ENCODE data around the gene PSMG3. TPM values are rescaled to one million over a fixed set of nuclear protein-coding genes. Genes with fewer than 3 reads are reported as not detected.

PSMG3 gene
- total and polyA plus RNA-seq, 8 donors = 4.9 to 71.5 (median 33.3) TPM; not detected in 1

- no peak overlapping the region for H3K27ac ChIP-seq
- peaks cover 0 to 95% (median 33%) of the 10 kb centered on the region in 3 donors for H3K27me3 ChIP-seq
- H3K4me3 ChIP-seq = no peak overlapping the region
- 79 to 85% (median 84%) methylated on average over 16 of the region's 16 CpGs for WGBS, 5 donors
- H3K4me1 ChIP-seq = peaks cover 0 to 1% (median 0%) of the 10 kb centered on the region in 4 donors
- no peaks in the 10 kb centered on the region for H3K9me3 ChIP-seq
- H3K36me3 ChIP-seq = no peaks in the 10 kb centered on the region
- TF ChIP-seq CTCF (IDR thresholded peaks at IDR 0.05) = no peak
- DNase-seq = no peak
- intact Hi-C loops (cut with DNase I; ENCODE audit: low total_unique reads) = no loop called here
Observed at GRCh38 chr7:1597066-1597760, 27.4 kb upstream of the PSMG3 start.

DNA sequence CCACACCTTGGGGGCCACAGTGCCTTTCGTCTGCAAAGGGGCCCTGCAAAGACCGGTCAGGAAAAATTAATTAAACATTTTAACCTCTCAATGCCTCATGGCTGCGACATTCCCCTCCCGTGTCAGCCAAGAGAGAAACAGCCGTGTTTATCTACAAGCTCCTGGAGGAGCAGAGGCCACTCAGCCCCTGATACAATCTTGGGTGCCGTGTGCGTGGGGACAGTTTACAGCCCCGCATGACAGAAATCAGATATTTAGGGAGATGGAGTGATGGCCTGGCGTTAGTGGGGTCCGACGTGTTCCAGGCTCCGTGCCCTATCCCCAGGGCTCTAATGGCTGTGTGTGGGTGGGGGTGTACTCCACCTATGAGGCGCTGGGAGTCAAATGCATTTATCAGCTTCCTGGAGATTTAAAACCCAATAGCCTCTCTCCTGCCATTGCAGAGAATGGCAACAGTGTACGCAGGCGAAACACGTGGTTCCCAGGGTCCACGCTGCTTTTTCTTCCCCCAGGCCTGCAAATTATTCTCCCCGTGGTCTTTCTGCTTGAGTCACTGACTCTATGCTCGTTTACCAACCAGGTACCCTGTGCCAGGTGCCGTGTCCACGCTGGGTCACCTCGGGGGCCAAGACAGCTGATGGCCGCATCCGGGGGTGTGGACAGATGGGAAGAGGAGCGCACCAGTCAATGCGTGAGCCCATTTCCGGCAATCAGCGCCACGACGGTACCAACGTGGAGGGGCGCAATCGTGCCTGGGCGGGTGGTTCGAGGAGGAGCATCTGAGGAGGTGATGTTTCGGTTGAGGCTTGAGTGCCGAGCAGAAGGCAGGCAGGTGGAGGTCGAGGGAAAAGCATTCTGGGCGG is 26.6 kb upstream of the PSMG3 start:
- no peak overlapping the region for H3K27ac ChIP-seq
- H3K9me3 ChIP-seq = no peaks in the 10 kb centered on the region
- peaks cover 0 to 95% (median 41%) of the 10 kb centered on the region in 3 donors for H3K27me3 ChIP-seq
- H3K4me1 ChIP-seq = peaks cover 0 to 6% (median 0%) of the 10 kb centered on the region in 4 donors
- DNase-seq = no peak
- H3K4me3 ChIP-seq = no peak overlapping the region
- TF ChIP-seq EP300 (IDR thresholded peaks at IDR 0.05) (no peak), POLR2AphosphoS5 (IDR thresholded peaks at IDR 0.05) (no peak), POLR2A (IDR thresholded peaks at IDR 0.05) (no peak), CTCF (IDR thresholded peaks at IDR 0.05) (no peak)
- 73 to 75% (median 73%) methylated on average over 39 of the region's 39 CpGs for WGBS, 5 donors
- H3K36me3 ChIP-seq = no peaks in the 10 kb centered on the region
- intact Hi-C loops (cut with DNase I; ENCODE audit: low total_unique reads) = no loop called here

GRCh38 chr7:1595636-1596035 is 25.8 kb upstream of the PSMG3 start:
- H3K27me3 ChIP-seq = peaks cover 0 to 95% (median 49%) of the 10 kb centered on the region in 3 donors
- intact Hi-C loops (cut with DNase I; ENCODE audit: low total_unique reads) = no loop called here
- H3K27ac ChIP-seq = no peak overlapping the region
- TF ChIP-seq POLR2A (IDR thresholded peaks at IDR 0.05) = no peak
- TF ChIP-seq EP300 (IDR thresholded peaks at IDR 0.05) = no peak
- no peak for TF ChIP-seq POLR2AphosphoS5 (IDR thresholded peaks at IDR 0.05)
- TF ChIP-seq CTCF (IDR thresholded peaks at IDR 0.05) = no peak
- no peak for DNase-seq
- no peaks in the 10 kb centered on the region for H3K9me3 ChIP-seq
- no peaks in the 10 kb centered on the region for H3K36me3 ChIP-seq
- 60 to 73% (median 66%) methylated on average over 8 to 12 of the region's 12 CpGs for WGBS, 5 donors
- H3K4me1 ChIP-seq = peaks cover 0 to 6% (median 0%) of the 10 kb centered on the region in 4 donors
- H3K4me3 ChIP-seq = no peak overlapping the region

DNA sequence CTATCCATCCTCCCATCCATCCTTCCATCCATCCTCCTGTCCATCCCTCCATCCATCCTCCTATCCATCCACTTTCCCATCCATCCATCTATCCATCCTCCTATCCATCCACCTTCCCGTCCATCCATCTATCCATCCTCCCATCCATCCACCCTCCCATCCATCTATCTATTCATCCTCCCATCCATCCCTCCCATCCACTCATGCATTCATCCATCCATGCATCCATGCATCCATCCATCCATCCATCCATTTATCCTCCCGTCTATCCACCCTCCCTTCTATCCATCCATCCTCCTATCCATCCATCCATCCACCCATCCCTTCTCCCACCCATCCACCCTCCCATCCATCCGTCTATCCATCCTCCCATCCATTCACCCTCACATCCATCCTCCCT is 25.2 kb upstream of the PSMG3 start:
- 78 to 88% (median 87%) methylated on average over 3 of the region's 3 CpGs for WGBS, 5 donors
- Histone ChIP-seq H3K27me3 (peaks cover 0 to 100% (median 51%) of the 10 kb centered on the region in 3 donors), H3K36me3 (no peaks in the 10 kb centered on the region), H3K4me3 (no peak overlapping the region), H3K4me1 (peaks cover 0 to 6% (median 0%) of the 10 kb centered on the region in 4 donors), H3K9me3 (no peaks in the 10 kb centered on the region), H3K27ac (no peak overlapping the region)
- DNase-seq = no peak
- intact Hi-C loops (cut with DNase I; ENCODE audit: low total_unique reads) = no loop called here
- TF ChIP-seq POLR2A (IDR thresholded peaks at IDR 0.05) (no peak), POLR2AphosphoS5 (IDR thresholded peaks at IDR 0.05) (no peak), CTCF (IDR thresholded peaks at IDR 0.05) (no peak), EP300 (IDR thresholded peaks at IDR 0.05) (no peak)
